ENCODE results near the gene SLC38A5.

GRCh38 chrX:48478806-48479205, 8.7 kb upstream of the SLC38A5 start:
- TF ChIP-seq TBX2 (CRISPR knock-in tag; IDR thresholded peaks at IDR 0.05; ENCODE audit: borderline replicate concordance) (no peak), CTCF (CRISPR knock-in tag; IDR thresholded peaks at IDR 0.05) (no peak), SMAD1 (CRISPR knock-in tag; IDR thresholded peaks at IDR 0.05; ENCODE audit: borderline replicate concordance, low read depth) (no peak), ZNF589 (CRISPR knock-in tag; conservative IDR thresholded peaks at IDR 0.05) (no peak), CREBL2 (CRISPR knock-in tag; IDR thresholded peaks at IDR 0.05; ENCODE audit: borderline replicate concordance) (no peak), ZNF784 (CRISPR knock-in tag; IDR thresholded peaks at IDR 0.05; ENCODE audit: borderline replicate concordance) (no peak), RNF2 (conservative IDR thresholded peaks at IDR 0.05; ENCODE audit: low read depth) (no peak), POLR2AphosphoS5 (IDR thresholded peaks at IDR 0.05; ENCODE audit: low read depth, low read length) (no peak), ZNF280B (CRISPR knock-in tag; IDR thresholded peaks at IDR 0.05; ENCODE audit: borderline replicate concordance) (no peak), NBN (conservative IDR thresholded peaks at IDR 0.05) (no peak), GABPA (IDR thresholded peaks at IDR 0.05; ENCODE audit: low read depth, low read length) (no peak), GABPA (CRISPR knock-in tag; IDR thresholded peaks at IDR 0.05; ENCODE audit: low read depth) (no peak)

Data from HepG2 (cell line).